SK-N-SH (cell line): ENCODE data around the gene TSGA10. TPM values are rescaled to one million over a fixed set of nuclear protein-coding genes. Genes with fewer than 3 reads are reported as not detected.

ENCODE experiments used
- CTCF ChIA-PET: fragments of 300-600, 350-600 bp; formaldehyde crosslinking; extraction: SDS; loops from one replicate; lab custom pipeline; 2021; lab: Yijun Ruan, JAX
- POLR2A ChIA-PET: fragments of 350-600 bp; sonication (Branson Sonifier 250); formaldehyde crosslinking; extraction: SDS; loops from one replicate; lab custom pipeline; 2020; ENCODE audit warnings: antibody characterized with exemption, inconsistent platforms; lab: Yijun Ruan, JAX
- DNase-seq: peaks from one replicate; pipeline ENCODE4 v3.0.0; 2012
- H2AFZ ChIP-seq: fragments of 200-600 bp; sonication (generic); 2 replicates; pipeline ENCODE4 v1.8.1; 2016; ENCODE audit warnings: antibody characterized with exemption, mild to moderate bottlenecking, low read depth
- H3F3A ChIP-seq: fragments of 200-600 bp; sonication (generic); replicated peaks from 2 replicates; pipeline ENCODE3; 2016; ENCODE audit warnings: antibody characterized with exemption, mild to moderate bottlenecking; ENCODE audit not compliant: insufficient read depth
- H3K27ac ChIP-seq, 2 experiments: fragments of 200-500 bp in 1 of 2; fragments of 200-600 bp in 1 of 2; sonication (Bioruptor generic) in 1 of 2; sonication (generic), shearing (Covaris generic) in 1 of 2; 2 replicates each; pipeline versions ENCODE4 v1.5.1 to v1.6.1; 2014 to 2016; ENCODE audit warnings: low read depth in 2 of 2, inconsistent platforms in 1 of 2, low read length in 1 of 2, mild to moderate bottlenecking in 1 of 2, mixed read lengths in 1 of 2
- H3K27me3 ChIP-seq: fragments of 200-600 bp; sonication (generic), shearing (Covaris generic); 2 replicates; pipeline ENCODE4 v1.6.1; 2016; ENCODE audit warnings: mixed run types; ENCODE audit not compliant: insufficient read depth
- H3K36me3 ChIP-seq, 2 experiments: fragments of 200-500 bp in 1 of 2; fragments of 200-600 bp in 1 of 2; sonication (Bioruptor generic) in 1 of 2; sonication (generic) in 1 of 2; replicated peaks in 1 of 2; 2 replicates each; pipeline versions ENCODE3 to v1.5.1; 2014 to 2016; ENCODE audit warnings: low read length in 1 of 2, mild to moderate bottlenecking in 1 of 2; ENCODE audit not compliant: insufficient read depth in 2 of 2, control insufficient read depth in 1 of 2
- H3K4me1 ChIP-seq, 2 experiments: fragments of 200-500 bp in 1 of 2; fragments of 200-600 bp in 1 of 2; sonication (Bioruptor generic) in 1 of 2; sonication (generic), shearing (Covaris generic) in 1 of 2; 2 replicates each; pipeline versions ENCODE4 v1.5.1 to v1.6.1; 2014 to 2016; ENCODE audit warnings: low read depth in 1 of 2, low read length in 1 of 2, mixed run types in 1 of 2; ENCODE audit not compliant: insufficient read depth in 2 of 2, control insufficient read depth in 1 of 2
- H3K4me2 ChIP-seq: fragments of 200-600 bp; sonication (generic), shearing (Covaris generic); 2 replicates; pipeline ENCODE4 v1.6.1; 2017; ENCODE audit warnings: mixed run types
- H3K4me3 ChIP-seq, 2 experiments: fragments of 200-500 bp in 1 of 2; fragments of 200-600 bp in 1 of 2; sonication (Bioruptor generic) in 1 of 2; sonication (generic), shearing (Covaris generic) in 1 of 2; 2 replicates each; pipeline versions ENCODE4 v1.5.1 to v1.8.1; 2014 to 2016; ENCODE audit warnings: low read depth in 2 of 2, inconsistent platforms in 1 of 2, low read length in 1 of 2, mild to moderate bottlenecking in 1 of 2, mixed read lengths in 1 of 2, moderate library complexity in 1 of 2
- H3K79me2 ChIP-seq: fragments of 200-600 bp; sonication (generic); 2 replicates; pipeline ENCODE4 v1.8.1; 2017; ENCODE audit warnings: mild to moderate bottlenecking; ENCODE audit not compliant: insufficient read depth
- H3K9ac ChIP-seq: fragments of 200-600 bp; sonication (generic); 2 replicates; pipeline ENCODE4 v1.6.1; 2017; ENCODE audit warnings: mixed run types
- H3K9me2 ChIP-seq: fragments of 200-600 bp; sonication (generic); 2 replicates; pipeline ENCODE4 v1.6.1; 2017; ENCODE audit warnings: mixed run types
- H3K9me3 ChIP-seq: fragments of 200-600 bp; sonication (generic); 2 replicates; pipeline ENCODE4 v1.6.1; 2017; ENCODE audit warnings: mixed run types, mild to moderate bottlenecking, moderate library complexity
- H4K20me1 ChIP-seq: fragments of 200-600 bp; sonication (generic); 2 replicates; pipeline ENCODE4 v1.6.1; 2017; ENCODE audit warnings: mild to moderate bottlenecking, mixed run types; ENCODE audit not compliant: insufficient read depth
- CHD2 ChIP-seq: fragments of 150-350 bp; IDR thresholded peaks from 2 replicates; pipeline ENCODE4 v1.6.1; 2018; ENCODE audit warnings: low read length; ENCODE audit not compliant: partially characterized antibody
- FOXJ3 ChIP-seq: sonication (generic); formaldehyde crosslinking; IDR thresholded peaks from 2 replicates; pipeline ENCODE4 v1.5.1; 2020; ENCODE audit warnings: mild to moderate bottlenecking, missing genetic modification reagents
- GABPA ChIP-seq: IDR thresholded peaks from 2 replicates; pipeline ENCODE4 v1.4.0; 2012; ENCODE audit warnings: low read depth, mild to moderate bottlenecking
- GATA2 ChIP-seq: sonication (generic); formaldehyde crosslinking; IDR thresholded peaks from 2 replicates; pipeline ENCODE4 v1.5.0; 2020; ENCODE audit warnings: mild to moderate bottlenecking, missing genetic modification reagents
- IRF3 ChIP-seq: fragments of 150-350 bp; IDR thresholded peaks from 2 replicates; pipeline ENCODE4 v1.6.1; 2016; ENCODE audit warnings: mild to moderate bottlenecking, low read depth, low read length
- JUND ChIP-seq: IDR thresholded peaks from 2 replicates; pipeline ENCODE4 v1.4.0; 2012
- MAX ChIP-seq: IDR thresholded peaks from 2 replicates; pipeline ENCODE4 v1.4.0; 2012; ENCODE audit warnings: low read depth
- MEF2A ChIP-seq: IDR thresholded peaks from 2 replicates; pipeline ENCODE4 v1.4.0; 2012; ENCODE audit warnings: low read depth, borderline replicate concordance
- NRF1 ChIP-seq: IDR thresholded peaks from 2 replicates; pipeline ENCODE4 v1.6.1; 2012; ENCODE audit warnings: low read depth, mild to moderate bottlenecking, low read length
- POLR2AphosphoS5 ChIP-seq: IDR thresholded peaks from 2 replicates; pipeline ENCODE4 v1.6.1; 2012; ENCODE audit warnings: low read depth, low read length
- RAD21 ChIP-seq: IDR thresholded peaks from 2 replicates; pipeline ENCODE4 v1.6.1; 2012; ENCODE audit warnings: mild to moderate bottlenecking, low read length
- RCOR1 ChIP-seq: fragments of 150-350 bp; IDR thresholded peaks from 2 replicates; pipeline ENCODE4 v1.6.1; 2017; ENCODE audit warnings: antibody characterized with exemption, low read length
- RFX5 ChIP-seq: IDR thresholded peaks from 2 replicates; pipeline ENCODE4 v1.6.1; 2012; ENCODE audit warnings: mild to moderate bottlenecking, improper control_type of control experiment, low read length
- SIN3A ChIP-seq: IDR thresholded peaks from 2 replicates; pipeline ENCODE4 v1.6.1; 2012; ENCODE audit warnings: low read depth, mild to moderate bottlenecking, low read length, moderate library complexity, borderline replicate concordance
- SMC3 ChIP-seq: IDR thresholded peaks from 2 replicates; pipeline ENCODE4 v1.6.1; 2012; ENCODE audit warnings: low read depth, low read length, improper control_type of control experiment
- TEAD4 ChIP-seq: IDR thresholded peaks from 2 replicates; pipeline ENCODE4 v1.4.0; 2012; ENCODE audit warnings: mild to moderate bottlenecking, borderline replicate concordance; ENCODE audit not compliant: insufficient read depth
- USF2 ChIP-seq: fragments of 150-350 bp; IDR thresholded peaks from 2 replicates; pipeline ENCODE4 v1.6.1; 2017; ENCODE audit warnings: antibody characterized with exemption, low read length, low read depth, borderline replicate concordance
- YY1 ChIP-seq: IDR thresholded peaks from 2 replicates; pipeline ENCODE4 v1.4.0; 2012; ENCODE audit warnings: low read depth, mild to moderate bottlenecking
- WGBS: methylation state at CpG from one replicate; pipeline ENCODE4 v1.1.6; 2017; ENCODE audit warnings: low lambda C conversion rate; 5-methylcytosine and 5-hydroxymethylcytosine counted together
- polyA plus RNA-seq, 3 experiments: library from polyadenylated mRNA; depleted of rRNA; stranded (reverse); fragments of >200 nt; gene quantifications; 2 replicates each; pipeline ENCODE4 v1.2.3, GENCODE V29; 2012
- TF ChIP-seq, protein P1 (sequence below): IDR thresholded peaks from 2 replicates; pipeline ENCODE4; 2012
- TF ChIP-seq, protein P2 (sequence below): IDR thresholded peaks from 2 replicates; pipeline ENCODE4 v1.4.0; 2012; ENCODE audit warnings: low read depth, borderline replicate concordance

The TSGA10 gene
- polyA plus RNA-seq, 1 of the 3 experiments (the other 2 are of a cell fraction), result 1.8 TPM

DNA sequence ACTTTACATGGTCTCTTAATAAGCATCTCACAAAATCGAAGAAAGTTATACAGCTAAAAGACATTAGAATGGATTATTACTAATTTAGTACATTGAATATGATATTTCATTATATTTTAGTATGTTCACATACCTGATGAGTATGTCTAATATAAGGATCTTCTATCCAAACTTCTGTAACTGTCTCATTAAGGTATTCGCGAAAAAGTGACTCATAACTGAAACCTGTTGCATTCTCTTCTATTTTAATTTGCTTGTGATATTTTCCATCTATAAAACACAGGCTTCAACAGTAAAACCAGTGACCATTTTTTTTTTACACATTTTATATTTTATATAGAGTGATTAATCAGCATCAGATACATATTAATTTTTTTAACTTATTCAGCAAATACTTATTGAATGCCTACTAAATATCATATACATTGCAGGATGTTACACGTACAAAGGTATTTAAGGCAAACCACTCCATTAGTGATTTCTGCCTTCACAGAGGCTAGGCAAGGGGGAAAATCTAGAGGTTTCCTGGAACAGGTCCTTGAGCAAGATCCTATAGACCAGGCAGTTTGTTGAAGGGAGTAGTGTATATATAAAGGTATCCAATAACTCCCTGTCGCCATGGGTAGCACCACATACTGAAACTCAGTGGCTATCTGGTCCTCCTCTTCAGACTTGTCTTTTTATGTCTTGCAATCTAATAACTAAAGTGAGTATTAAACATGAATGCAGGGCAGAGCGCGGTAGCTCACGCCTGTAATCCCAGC, 16.8 kb upstream of the TSGA10 start:
- CTCF ChIA-PET, result no interaction called here
- no peak for DNase-seq

DNA sequence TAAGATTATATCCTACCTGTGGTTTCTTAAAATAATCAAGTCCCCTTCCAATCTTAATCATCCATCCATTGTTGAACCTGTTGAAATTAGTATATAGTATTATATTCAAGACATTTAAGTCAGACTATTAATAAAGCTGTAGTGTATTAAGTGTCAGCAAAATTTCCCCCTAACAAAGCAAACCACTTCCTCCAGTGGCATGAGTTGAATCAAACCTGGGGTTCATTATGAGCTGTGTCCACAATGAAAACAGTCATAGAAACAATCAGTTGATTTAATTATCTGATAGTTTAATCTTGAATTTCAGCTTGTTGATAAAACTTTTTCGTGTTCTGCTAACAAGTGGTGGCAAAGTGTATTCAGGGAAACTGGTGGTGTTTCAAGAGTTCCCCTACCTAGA, 14.8 kb upstream of the TSGA10 start:
- Histone ChIP-seq H3K27me3 (no peaks in the 10 kb centered on the region), H3F3A (peaks cover 10% of the 10 kb centered on the region), H2AFZ (no peak overlapping the region), H3K9ac (no peak overlapping the region), H3K9me3 (no peaks in the 10 kb centered on the region), H3K27ac (no peak overlapping the region), H3K4me2 (no peak overlapping the region), H3K79me2 (peaks cover 4% of the 10 kb centered on the region; the same call in 1 of the 2 replicates), H3K9me2 (no peaks in the 10 kb centered on the region), H4K20me1 (no peaks in the 10 kb centered on the region), H3K36me3 (peaks cover 59 to 73% of the 10 kb centered on the region in 2 experiments), H3K4me1 (no peaks in the 10 kb centered on the region), H3K4me3 (no peak overlapping the region)
- DNase-seq, result no peak
- no peak for TF ChIP-seq RFX5
- no peak for TF ChIP-seq FOXJ3 (CRISPR knock-in tag)
- TF ChIP-seq NRF1, result no peak
- TF ChIP-seq GABPA, result no peak
- no peak for TF ChIP-seq POLR2AphosphoS5
- TF ChIP-seq GATA2, result no peak
- TF ChIP-seq, protein P1, sequence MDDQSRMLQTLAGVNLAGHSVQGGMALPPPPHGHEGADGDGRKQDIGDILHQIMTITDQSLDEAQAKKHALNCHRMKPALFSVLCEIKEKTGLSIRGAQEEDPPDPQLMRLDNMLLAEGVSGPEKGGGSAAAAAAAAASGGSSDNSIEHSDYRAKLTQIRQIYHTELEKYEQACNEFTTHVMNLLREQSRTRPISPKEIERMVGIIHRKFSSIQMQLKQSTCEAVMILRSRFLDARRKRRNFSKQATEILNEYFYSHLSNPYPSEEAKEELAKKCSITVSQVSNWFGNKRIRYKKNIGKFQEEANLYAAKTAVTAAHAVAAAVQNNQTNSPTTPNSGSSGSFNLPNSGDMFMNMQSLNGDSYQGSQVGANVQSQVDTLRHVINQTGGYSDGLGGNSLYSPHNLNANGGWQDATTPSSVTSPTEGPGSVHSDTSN, result no peak
- no peak for TF ChIP-seq SIN3A
- no peak for TF ChIP-seq CHD2
- TF ChIP-seq JUND, result no peak
- no peak for TF ChIP-seq RCOR1
- TF ChIP-seq IRF3, result no peak
- ChIA-PET CTCF (interaction anchor here (0.9 to 1.6 kb wide), 6 partner anchors 11 to 1050 kb away, joined by 3 to 4 read pairs (median 4); partner anchors contain the start of gene EIF5B), POLR2A (interaction anchor here (1.0 kb wide), 1 partner anchor 15 kb away, joined by 3 read pairs; the partner anchor contains the start of genes LIPT1 and TSGA10)
- 47% methylated on average over 1 of the region's 1 CpG for WGBS

More for the DNA sequence above, 16.8 kb upstream of the TSGA10 start:
- H2AFZ ChIP-seq, result no peak overlapping the region
- POLR2A ChIA-PET, result no interaction called here
- no peaks in the 10 kb centered on the region for H3K27me3 ChIP-seq
- no peak overlapping the region for H3K27ac ChIP-seq
- peaks cover 15% of the 10 kb centered on the region for H3K79me2 ChIP-seq
- H3K4me1 ChIP-seq, result no peaks in the 10 kb centered on the region
- 97% methylated on average over 8 of the region's 8 CpGs for WGBS
- peaks cover 59 to 63% of the 10 kb centered on the region in 2 experiments for H3K36me3 ChIP-seq
- H3K4me3 ChIP-seq, result no peak overlapping the region
- H3F3A ChIP-seq, result peaks cover 10% of the 10 kb centered on the region
- H3K4me2 ChIP-seq, result no peak overlapping the region
- no peak for TF ChIP-seq FOXJ3 (CRISPR knock-in tag)
- TF ChIP-seq RAD21, result no peak
- TF ChIP-seq TEAD4, result no peak
- TF ChIP-seq USF2, result no peak
- no peak for TF ChIP-seq SMC3
- no peak for TF ChIP-seq CHD2
- no peak for TF ChIP-seq MEF2A
- TF ChIP-seq MAX, result no peak
- TF ChIP-seq YY1, result no peak
- TF ChIP-seq, protein P2, sequence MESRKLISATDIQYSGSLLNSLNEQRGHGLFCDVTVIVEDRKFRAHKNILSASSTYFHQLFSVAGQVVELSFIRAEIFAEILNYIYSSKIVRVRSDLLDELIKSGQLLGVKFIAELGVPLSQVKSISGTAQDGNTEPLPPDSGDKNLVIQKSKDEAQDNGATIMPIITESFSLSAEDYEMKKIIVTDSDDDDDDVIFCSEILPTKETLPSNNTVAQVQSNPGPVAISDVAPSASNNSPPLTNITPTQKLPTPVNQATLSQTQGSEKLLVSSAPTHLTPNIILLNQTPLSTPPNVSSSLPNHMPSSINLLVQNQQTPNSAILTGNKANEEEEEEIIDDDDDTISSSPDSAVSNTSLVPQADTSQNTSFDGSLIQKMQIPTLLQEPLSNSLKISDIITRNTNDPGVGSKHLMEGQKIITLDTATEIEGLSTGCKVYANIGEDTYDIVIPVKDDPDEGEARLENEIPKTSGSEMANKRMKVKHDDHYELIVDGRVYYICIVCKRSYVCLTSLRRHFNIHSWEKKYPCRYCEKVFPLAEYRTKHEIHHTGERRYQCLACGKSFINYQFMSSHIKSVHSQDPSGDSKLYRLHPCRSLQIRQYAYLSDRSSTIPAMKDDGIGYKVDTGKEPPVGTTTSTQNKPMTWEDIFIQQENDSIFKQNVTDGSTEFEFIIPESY, result no peak
- no peaks in the 10 kb centered on the region for H3K9me2 ChIP-seq
- H3K9ac ChIP-seq, result no peak overlapping the region
- H4K20me1 ChIP-seq, result no peaks in the 10 kb centered on the region
- no peaks in the 10 kb centered on the region for H3K9me3 ChIP-seq
